HUES6 (cell line): ENCODE measurements around the gene C4orf50.

ENCODE experiments used
- H3K27ac ChIP-seq: 2 replicates; pipeline ENCODE4 v1.7.0; 2013; ENCODE audit warnings: low read depth, mild to moderate bottlenecking, low read length, inconsistent platforms
- H3K27me3 ChIP-seq: 2 replicates; pipeline ENCODE4 v1.6.1; 2013; ENCODE audit warnings: low read length; ENCODE audit not compliant: control insufficient read depth, insufficient read depth
- H3K36me3 ChIP-seq: 2 replicates; pipeline ENCODE4 v1.6.1; 2013; ENCODE audit warnings: low read length; ENCODE audit not compliant: control insufficient read depth, insufficient read depth
- H3K4me1 ChIP-seq: 2 replicates; pipeline ENCODE4 v1.6.1; 2013; ENCODE audit warnings: low read length; ENCODE audit not compliant: control insufficient read depth, insufficient read depth
- H3K4me3 ChIP-seq: 2 replicates; pipeline ENCODE4 v1.5.1; 2013; ENCODE audit warnings: low read depth, low read length
- H3K9ac ChIP-seq: one replicate; pipeline ENCODE4 v1.6.1; 2013; ENCODE audit warnings: mild to moderate bottlenecking, low read length
- H3K9me3 ChIP-seq: 2 replicates; pipeline ENCODE4 v1.6.1; 2013; ENCODE audit warnings: low read depth, low read length; ENCODE audit not compliant: control insufficient read depth, insufficient read depth

Gene C4orf50

GRCh38 chr4:5941601-5942000, 76.6 kb downstream of the C4orf50 start:
- H3K9ac ChIP-seq = no peak overlapping the region
- H3K4me3 ChIP-seq = no peak overlapping the region
- peaks cover 10% of the 10 kb centered on the region; the same call in 1 of the 2 replicates for H3K4me1 ChIP-seq
- no peak overlapping the region for H3K27ac ChIP-seq
- peaks cover 11% of the 10 kb centered on the region for H3K9me3 ChIP-seq
- no peaks in the 10 kb centered on the region for H3K36me3 ChIP-seq
- peaks cover 6% of the 10 kb centered on the region; the same call in 1 of the 2 replicates for H3K27me3 ChIP-seq

- Histone ChIP-seq H3K27ac (no peak overlapping the region), H3K9me3 (0 out of 2 replicates have a peak, but pooled peaks cover 5% of the 10 kb centered on the region), H3K4me3 (no peak overlapping the region), H3K27me3 (peaks cover 6% of the 10 kb centered on the region; the same call in 1 of the 2 replicates), H3K36me3 (no peaks in the 10 kb centered on the region), H3K4me1 (peaks cover 10% of the 10 kb centered on the region; the same call in 1 of the 2 replicates), H3K9ac (no peak overlapping the region)
These were observed 77.6 kb downstream of the C4orf50 start for GRCh38 chr4:5940470-5941203.

- peaks cover 5% of the 10 kb centered on the region; the same call in 1 of the 2 replicates for H3K4me1 ChIP-seq
- H3K27ac ChIP-seq = no peak overlapping the region
- H3K9me3 ChIP-seq = no peaks in the 10 kb centered on the region
- no peaks in the 10 kb centered on the region for H3K36me3 ChIP-seq
- no peak overlapping the region for H3K4me3 ChIP-seq
- no peak overlapping the region for H3K9ac ChIP-seq
- H3K27me3 ChIP-seq = peaks cover 7% of the 10 kb centered on the region; the same call in 1 of the 2 replicates
These were observed 84.0 kb downstream of the C4orf50 start for GRCh38 chr4:5933996-5934831.

GRCh38 chr4:5933116-5933515, 85.1 kb downstream of the C4orf50 start:
- Histone ChIP-seq H3K9ac (no peak overlapping the region), H3K4me1 (peaks cover 5% of the 10 kb centered on the region; the same call in 1 of the 2 replicates), H3K9me3 (no peaks in the 10 kb centered on the region), H3K27me3 (peaks cover 7% of the 10 kb centered on the region; the same call in 1 of the 2 replicates), H3K36me3 (no peaks in the 10 kb centered on the region), H3K27ac (no peak overlapping the region), H3K4me3 (no peak overlapping the region)

- Histone ChIP-seq H3K27ac (no peak overlapping the region), H3K4me3 (no peak overlapping the region), H3K4me1 (peaks cover 5% of the 10 kb centered on the region; the same call in 1 of the 2 replicates), H3K36me3 (no peaks in the 10 kb centered on the region), H3K9ac (no peak overlapping the region), H3K27me3 (peaks cover 7% of the 10 kb centered on the region; the same call in 1 of the 2 replicates), H3K9me3 (no peaks in the 10 kb centered on the region)
These were observed 86.1 kb downstream of the C4orf50 start for GRCh38 chr4:5932035-5932568.

GRCh38 chr4:5931526-5931925, 86.7 kb downstream of the C4orf50 start:
- peaks cover 5% of the 10 kb centered on the region; the same call in 1 of the 2 replicates for H3K4me1 ChIP-seq
- no peaks in the 10 kb centered on the region for H3K9me3 ChIP-seq
- H3K9ac ChIP-seq = no peak overlapping the region
- peaks cover 7% of the 10 kb centered on the region; the same call in 1 of the 2 replicates for H3K27me3 ChIP-seq
- H3K27ac ChIP-seq = no peak overlapping the region
- no peaks in the 10 kb centered on the region for H3K36me3 ChIP-seq
- H3K4me3 ChIP-seq = no peak overlapping the region

GRCh38 chr4:5930876-5931275, 87.4 kb downstream of the C4orf50 start:
- Histone ChIP-seq H3K4me3 (no peak overlapping the region), H3K27me3 (peaks cover 7% of the 10 kb centered on the region; the same call in 1 of the 2 replicates), H3K4me1 (peaks cover 5% of the 10 kb centered on the region; the same call in 1 of the 2 replicates), H3K9ac (no peak overlapping the region), H3K36me3 (no peaks in the 10 kb centered on the region), H3K27ac (no peak overlapping the region), H3K9me3 (no peaks in the 10 kb centered on the region)

GRCh38 chr4:5930456-5930855, 87.8 kb downstream of the C4orf50 start:
- H3K4me3 ChIP-seq = no peak overlapping the region
- no peaks in the 10 kb centered on the region for H3K9me3 ChIP-seq
- peaks cover 9% of the 10 kb centered on the region for H3K4me1 ChIP-seq
- no peaks in the 10 kb centered on the region for H3K36me3 ChIP-seq
- peaks cover 7% of the 10 kb centered on the region; the same call in 1 of the 2 replicates for H3K27me3 ChIP-seq
- no peak overlapping the region for H3K9ac ChIP-seq
- H3K27ac ChIP-seq = no peak overlapping the region

- Histone ChIP-seq H3K4me3 (no peak overlapping the region), H3K4me1 (peaks cover 11% of the 10 kb centered on the region), H3K27ac (no peak overlapping the region), H3K36me3 (no peaks in the 10 kb centered on the region), H3K9ac (no peak overlapping the region), H3K27me3 (peaks cover 5% of the 10 kb centered on the region; the same call in 1 of the 2 replicates), H3K9me3 (no peaks in the 10 kb centered on the region)
These were observed 89.3 kb downstream of the C4orf50 start for GRCh38 chr4:5928844-5929420.

GRCh38 chr4:5928274-5928673, 90.0 kb downstream of the C4orf50 start:
- 0 out of 2 replicates have a peak, but pooled peaks cover 3% of the 10 kb centered on the region for H3K27me3 ChIP-seq
- H3K4me3 ChIP-seq = no peak overlapping the region
- peaks cover 11% of the 10 kb centered on the region for H3K4me1 ChIP-seq
- H3K9ac ChIP-seq = no peak overlapping the region
- H3K36me3 ChIP-seq = no peaks in the 10 kb centered on the region
- H3K9me3 ChIP-seq = no peaks in the 10 kb centered on the region
- H3K27ac ChIP-seq = no peak overlapping the region
